IgD-negative memory B cell (primary cell): Measurements from ENCODE around the gene LILRA2. TPM values are rescaled to one million over a fixed set of nuclear protein-coding genes. Genes with fewer than 3 reads are reported as not detected.
"Not testable (repeated sequence)": the region's sequence is repeated elsewhere in the genome, so short reads cannot be mapped to it uniquely, and the experiment has no call there.

ENCODE experiments used
- H3K27ac Mint-ChIP-seq, 3 donors: one replicate each; pipeline ENCODE4 v1.8.0; 2020 to 2022; ENCODE audit warnings: mild to moderate bottlenecking in 3 of 3, mixed read lengths in 3 of 3, moderate library complexity in 1 of 3
- H3K27me3 Mint-ChIP-seq: one replicate; pipeline ENCODE4 v1.8.0; 2021; ENCODE audit warnings: mixed read lengths
- H3K36me3 Mint-ChIP-seq: one replicate; pipeline ENCODE4 v1.8.0; 2020; ENCODE audit warnings: mild to moderate bottlenecking, mixed read lengths
- H3K4me1 Mint-ChIP-seq, 3 donors: one replicate each; pipeline ENCODE4 v1.8.0; 2020 to 2022; ENCODE audit warnings: mixed read lengths in 3 of 3, mild to moderate bottlenecking in 1 of 3
- H3K4me3 Mint-ChIP-seq, 4 donors: one replicate each; pipeline ENCODE4 v1.8.0; 2020 to 2022; ENCODE audit warnings: mild to moderate bottlenecking in 4 of 4, mixed read lengths in 4 of 4, moderate library complexity in 3 of 4
- H3K9me3 Mint-ChIP-seq, 3 donors: one replicate each; pipeline ENCODE4 v1.8.0; 2020 to 2021; ENCODE audit warnings: mixed read lengths in 3 of 3, mild to moderate bottlenecking in 1 of 3
- polyA plus RNA-seq: library from polyadenylated mRNA; unstranded; fragments of 300-500 nt; fragmentation: Illumina TruSeq; gene quantifications from one replicate; pipeline ENCODE4 v1.2.3, GENCODE V29; 2021

LILRA2 gene
- polyA plus RNA-seq, 1 donor from 2014 or later: 0.73 TPM

- H3K27me3 Mint-ChIP-seq: peaks cover 13% of the 10 kb centered on the region
- not testable (repeated sequence) for H3K27ac Mint-ChIP-seq, H3K36me3 Mint-ChIP-seq, H3K4me3 Mint-ChIP-seq, H3K9me3 Mint-ChIP-seq, H3K4me1 Mint-ChIP-seq
Measured at GRCh38 chr19:54578268-54578667, 4.7 kb downstream of the LILRA2 start.

GRCh38 chr19:54586397-54586796 is 12.8 kb downstream of the LILRA2 start:
- Mint-ChIP-seq H3K27ac (no peak overlapping the region), H3K36me3 (peaks cover 1% of the 10 kb centered on the region), H3K27me3 (peaks cover 46% of the 10 kb centered on the region), H3K4me3 (no peak overlapping the region), H3K9me3 (peaks cover 1 to 13% (median 12%) of the 10 kb centered on the region in 3 donors), H3K4me1 (no peaks in the 10 kb centered on the region)

GRCh38 chr19:54587026-54587425 is 13.4 kb downstream of the LILRA2 start:
- Mint-ChIP-seq H3K27me3 (peaks cover 51% of the 10 kb centered on the region), H3K9me3 (peaks cover 0 to 14% (median 12%) of the 10 kb centered on the region in 3 donors), H3K36me3 (peaks cover 1% of the 10 kb centered on the region), H3K27ac (no peak overlapping the region), H3K4me1 (no peaks in the 10 kb centered on the region), H3K4me3 (no peak overlapping the region)

- H3K9me3 Mint-ChIP-seq, H3K27ac Mint-ChIP-seq, H3K36me3 Mint-ChIP-seq: not testable (repeated sequence)
- peak within 1 kb of the TSS in 2 of 4 donors; percentile 33 to 46 for H3K4me3 Mint-ChIP-seq
- peaks cover 8 to 12% (median 10%) of the 10 kb centered on the region in 3 donors for H3K4me1 Mint-ChIP-seq
- peaks cover 40% of the 10 kb centered on the region for H3K27me3 Mint-ChIP-seq
Measured at GRCh38 chr19:54593445-54593844, 19.9 kb downstream of the LILRA2 start, which contains the start of gene LILRA1. LILRA1 (plus strand) TSS chr19:54593632; CDS start chr19:54594245, 613 bp downstream.

- not testable (repeated sequence) for H3K36me3 Mint-ChIP-seq
- peak overlapping the region in 1 of 4 donors; percentile 37 for H3K4me3 Mint-ChIP-seq
- H3K4me1 Mint-ChIP-seq: peaks cover 8 to 12% (median 10%) of the 10 kb centered on the region in 3 donors
Measured at GRCh38 chr19:54593931-54594626, 20.5 kb downstream of the LILRA2 start.

GRCh38 chr19:54594737-54595136 is 21.1 kb downstream of the LILRA2 start:
- no peak overlapping the region for H3K4me3 Mint-ChIP-seq
- peaks cover 0 to 8% (median 4%) of the 10 kb centered on the region in 3 donors for H3K9me3 Mint-ChIP-seq
- H3K27me3 Mint-ChIP-seq: peaks cover 30% of the 10 kb centered on the region
- peaks cover 8 to 12% (median 10%) of the 10 kb centered on the region in 3 donors for H3K4me1 Mint-ChIP-seq
- H3K36me3 Mint-ChIP-seq: peaks cover 1% of the 10 kb centered on the region
- H3K27ac Mint-ChIP-seq: peak overlapping the region in 1 of 3 donors; percentile 50

More at GRCh38 chr19:54593931-54594626, 20.5 kb downstream of the LILRA2 start:
- H3K27me3 Mint-ChIP-seq: peaks cover 35% of the 10 kb centered on the region
- H3K9me3 Mint-ChIP-seq, H3K27ac Mint-ChIP-seq: not testable (repeated sequence)

GRCh38 chr19:54595680-54596436 is 22.3 kb downstream of the LILRA2 start:
- Mint-ChIP-seq H3K27me3 (peaks cover 32% of the 10 kb centered on the region), H3K4me1 (peaks cover 8 to 12% (median 10%) of the 10 kb centered on the region in 3 donors)
- H3K36me3 Mint-ChIP-seq, H3K4me3 Mint-ChIP-seq, H3K9me3 Mint-ChIP-seq, H3K27ac Mint-ChIP-seq: not testable (repeated sequence)

- Mint-ChIP-seq H3K4me1 (peaks cover 0 to 4% (median 0%) of the 10 kb centered on the region in 3 donors), H3K36me3 (no peaks in the 10 kb centered on the region), H3K27me3 (peaks cover 21% of the 10 kb centered on the region), H3K4me3 (no peak overlapping the region), H3K27ac (no peak overlapping the region), H3K9me3 (peaks cover 0 to 2% (median 0%) of the 10 kb centered on the region in 3 donors)
Measured at GRCh38 chr19:54600212-54600611, 26.6 kb downstream of the LILRA2 start.

- no peak overlapping the region for H3K27ac Mint-ChIP-seq
- no peaks in the 10 kb centered on the region for H3K36me3 Mint-ChIP-seq
- peaks cover 6% of the 10 kb centered on the region for H3K27me3 Mint-ChIP-seq
- peaks cover 0 to 2% (median 0%) of the 10 kb centered on the region in 3 donors for H3K9me3 Mint-ChIP-seq
- peak overlapping the region in 2 of 4 donors; percentile 36 to 81 for H3K4me3 Mint-ChIP-seq
- H3K4me1 Mint-ChIP-seq: peaks cover 14 to 20% (median 16%) of the 10 kb centered on the region in 3 donors
Measured at GRCh38 chr19:54606230-54606629, 32.6 kb downstream of the LILRA2 start.

- Mint-ChIP-seq H3K4me3 (peak overlapping the region; percentile 41 to 81 (median 46)), H3K27me3 (peaks cover 4% of the 10 kb centered on the region), H3K27ac (peak overlapping the region in 1 of 3 donors; percentile 76)
Measured at GRCh38 chr19:54606891-54607784, 33.5 kb downstream of the LILRA2 start.

GRCh38 chr19:54607785-54608150 is 34.2 kb downstream of the LILRA2 start:
- no peak overlapping the region for H3K4me3 Mint-ChIP-seq
- H3K4me1 Mint-ChIP-seq: peaks cover 27 to 28% (median 28%) of the 10 kb centered on the region in 3 donors
- H3K36me3 Mint-ChIP-seq: no peaks in the 10 kb centered on the region
- H3K27ac Mint-ChIP-seq: peak overlapping the region in 1 of 3 donors; percentile 39
- H3K27me3 Mint-ChIP-seq: no peaks in the 10 kb centered on the region
- H3K9me3 Mint-ChIP-seq: peaks cover 0 to 2% (median 0%) of the 10 kb centered on the region in 3 donors

More at GRCh38 chr19:54606891-54607784, 33.5 kb downstream of the LILRA2 start:
- Mint-ChIP-seq H3K4me1 (peaks cover 22 to 23% (median 22%) of the 10 kb centered on the region in 3 donors), H3K36me3 (no peaks in the 10 kb centered on the region), H3K9me3 (peaks cover 0 to 2% (median 0%) of the 10 kb centered on the region in 3 donors)

- H3K36me3 Mint-ChIP-seq: no peaks in the 10 kb centered on the region
- peaks cover 0 to 2% (median 0%) of the 10 kb centered on the region in 3 donors for H3K9me3 Mint-ChIP-seq
- no peak overlapping the region for H3K27ac Mint-ChIP-seq
- no peak overlapping the region for H3K4me3 Mint-ChIP-seq
- H3K27me3 Mint-ChIP-seq: no peaks in the 10 kb centered on the region
- peaks cover 27 to 28% (median 28%) of the 10 kb centered on the region in 3 donors for H3K4me1 Mint-ChIP-seq
Measured at GRCh38 chr19:54608205-54608604, 34.6 kb downstream of the LILRA2 start.

GRCh38 chr19:54608792-54609191 is 35.2 kb downstream of the LILRA2 start:
- Mint-ChIP-seq H3K27me3 (no peaks in the 10 kb centered on the region), H3K9me3 (peaks cover 0 to 2% (median 0%) of the 10 kb centered on the region in 3 donors), H3K4me3 (no peak overlapping the region), H3K4me1 (peaks cover 28 to 30% (median 28%) of the 10 kb centered on the region in 3 donors), H3K36me3 (no peaks in the 10 kb centered on the region), H3K27ac (no peak overlapping the region)

- Mint-ChIP-seq H3K27me3 (no peaks in the 10 kb centered on the region), H3K4me1 (peaks cover 28 to 36% (median 28%) of the 10 kb centered on the region in 3 donors), H3K27ac (no peak overlapping the region)
Measured at GRCh38 chr19:54609356-54609791, 35.8 kb downstream of the LILRA2 start.

More at GRCh38 chr19:54609356-54609791, 35.8 kb downstream of the LILRA2 start:
- Mint-ChIP-seq H3K36me3 (no peaks in the 10 kb centered on the region), H3K9me3 (peaks cover 0 to 2% (median 0%) of the 10 kb centered on the region in 3 donors), H3K4me3 (peak overlapping the region in 1 of 4 donors; percentile 62)
